NK-92 treated with Interleukin-12 subunit alpha and Interleukin-12 subunit beta, amount 100 ng/mL, for 24 hours (cell line): ENCODE data around the gene SLC24A4.

ENCODE experiments used
- DNase-seq: peaks from one replicate; lab custom pipeline; 2025; lab: John Stamatoyannopoulos, UW

Gene SLC24A4

GRCh38 chr14:92323011-92323915 lies at the start of gene SLC24A4:
SLC24A4 (plus strand) TSS chr14:92323165; CDS start chr14:92323831, 666 bp downstream.
- no peak for DNase-seq

- no peak for DNase-seq
Observed at GRCh38 chr14:92273166-92273565, 49.8 kb upstream of the SLC24A4 start.

- DNase-seq, result no peak
Observed at GRCh38 chr14:92274055-92274454, 48.9 kb upstream of the SLC24A4 start.

GRCh38 chr14:92276074-92276473 lies 46.9 kb upstream of the SLC24A4 start:
- no peak for DNase-seq

GRCh38 chr14:92277031-92277430 lies 45.9 kb upstream of the SLC24A4 start:
- DNase-seq, result no peak

GRCh38 chr14:92280554-92281262 lies 42.3 kb upstream of the SLC24A4 start:
- no peak for DNase-seq

- no peak for DNase-seq
Observed at GRCh38 chr14:92282669-92283068, 40.3 kb upstream of the SLC24A4 start.

GRCh38 chr14:92285311-92285710 lies 37.7 kb upstream of the SLC24A4 start:
- DNase-seq, result no peak

- DNase-seq, result no peak
Observed at GRCh38 chr14:92287987-92288386, 35.0 kb upstream of the SLC24A4 start.

GRCh38 chr14:92288994-92289660 lies 33.8 kb upstream of the SLC24A4 start:
- DNase-seq, result no peak

GRCh38 chr14:92292673-92293072 lies 30.3 kb upstream of the SLC24A4 start:
- DNase-seq, result no peak

- DNase-seq, result no peak
Observed at GRCh38 chr14:92294506-92294905, 28.5 kb upstream of the SLC24A4 start.

GRCh38 chr14:92297818-92298595 lies 25.0 kb upstream of the SLC24A4 start:
- no peak for DNase-seq

- DNase-seq, result no peak
Observed at GRCh38 chr14:92302481-92302880, 20.5 kb upstream of the SLC24A4 start.

- DNase-seq, result no peak
Observed at GRCh38 chr14:92308716-92309115, 14.2 kb upstream of the SLC24A4 start.

- no peak for DNase-seq
Observed at GRCh38 chr14:92309968-92310530, 12.9 kb upstream of the SLC24A4 start.

- no peak for DNase-seq
Observed at GRCh38 chr14:92310776-92311375, 12.1 kb upstream of the SLC24A4 start.

- DNase-seq, result no peak
Observed at GRCh38 chr14:92314182-92314581, 8.8 kb upstream of the SLC24A4 start.

GRCh38 chr14:92315050-92315805 lies 7.7 kb upstream of the SLC24A4 start:
- no peak for DNase-seq

GRCh38 chr14:92316176-92316575 lies 6.8 kb upstream of the SLC24A4 start:
- no peak for DNase-seq
